ENCODE measurements around the gene AGPAT2. TPM values are rescaled to one million over a fixed set of nuclear protein-coding genes. Genes with fewer than 3 reads are reported as not detected.

Gene AGPAT2
- total RNA-seq, 1 experiment from 2014 or later = 40.2 TPM

DNA sequence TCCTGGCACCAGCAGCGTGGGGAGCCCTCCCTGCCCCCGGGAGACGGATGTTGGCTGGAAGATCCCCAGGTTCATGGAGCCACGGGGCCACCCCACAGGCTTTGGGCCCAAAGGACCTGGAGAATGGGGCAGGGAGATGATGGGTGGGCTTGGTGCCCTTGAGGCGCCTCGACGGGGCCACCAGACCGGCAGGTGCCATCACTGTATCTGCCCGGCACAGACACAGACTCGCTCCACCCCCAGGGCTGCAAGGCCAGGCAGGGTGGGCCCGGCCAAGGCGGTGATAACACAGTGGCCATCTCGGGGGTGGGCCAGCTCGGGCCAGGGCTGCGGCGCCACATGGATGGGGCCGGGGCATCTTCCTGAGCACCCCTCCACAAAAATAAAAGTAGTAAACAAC is 59.6 kb downstream of the AGPAT2 start (continued):
- TF ChIP-seq, protein P1, sequence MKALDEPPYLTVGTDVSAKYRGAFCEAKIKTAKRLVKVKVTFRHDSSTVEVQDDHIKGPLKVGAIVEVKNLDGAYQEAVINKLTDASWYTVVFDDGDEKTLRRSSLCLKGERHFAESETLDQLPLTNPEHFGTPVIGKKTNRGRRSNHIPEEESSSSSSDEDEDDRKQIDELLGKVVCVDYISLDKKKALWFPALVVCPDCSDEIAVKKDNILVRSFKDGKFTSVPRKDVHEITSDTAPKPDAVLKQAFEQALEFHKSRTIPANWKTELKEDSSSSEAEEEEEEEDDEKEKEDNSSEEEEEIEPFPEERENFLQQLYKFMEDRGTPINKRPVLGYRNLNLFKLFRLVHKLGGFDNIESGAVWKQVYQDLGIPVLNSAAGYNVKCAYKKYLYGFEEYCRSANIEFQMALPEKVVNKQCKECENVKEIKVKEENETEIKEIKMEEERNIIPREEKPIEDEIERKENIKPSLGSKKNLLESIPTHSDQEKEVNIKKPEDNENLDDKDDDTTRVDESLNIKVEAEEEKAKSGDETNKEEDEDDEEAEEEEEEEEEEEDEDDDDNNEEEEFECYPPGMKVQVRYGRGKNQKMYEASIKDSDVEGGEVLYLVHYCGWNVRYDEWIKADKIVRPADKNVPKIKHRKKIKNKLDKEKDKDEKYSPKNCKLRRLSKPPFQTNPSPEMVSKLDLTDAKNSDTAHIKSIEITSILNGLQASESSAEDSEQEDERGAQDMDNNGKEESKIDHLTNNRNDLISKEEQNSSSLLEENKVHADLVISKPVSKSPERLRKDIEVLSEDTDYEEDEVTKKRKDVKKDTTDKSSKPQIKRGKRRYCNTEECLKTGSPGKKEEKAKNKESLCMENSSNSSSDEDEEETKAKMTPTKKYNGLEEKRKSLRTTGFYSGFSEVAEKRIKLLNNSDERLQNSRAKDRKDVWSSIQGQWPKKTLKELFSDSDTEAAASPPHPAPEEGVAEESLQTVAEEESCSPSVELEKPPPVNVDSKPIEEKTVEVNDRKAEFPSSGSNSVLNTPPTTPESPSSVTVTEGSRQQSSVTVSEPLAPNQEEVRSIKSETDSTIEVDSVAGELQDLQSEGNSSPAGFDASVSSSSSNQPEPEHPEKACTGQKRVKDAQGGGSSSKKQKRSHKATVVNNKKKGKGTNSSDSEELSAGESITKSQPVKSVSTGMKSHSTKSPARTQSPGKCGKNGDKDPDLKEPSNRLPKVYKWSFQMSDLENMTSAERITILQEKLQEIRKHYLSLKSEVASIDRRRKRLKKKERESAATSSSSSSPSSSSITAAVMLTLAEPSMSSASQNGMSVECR (CRISPR knock-in tag; IDR thresholded peaks at IDR 0.05; ENCODE audit: borderline replicate concordance) = no peak
- TF ChIP-seq, protein P2, sequence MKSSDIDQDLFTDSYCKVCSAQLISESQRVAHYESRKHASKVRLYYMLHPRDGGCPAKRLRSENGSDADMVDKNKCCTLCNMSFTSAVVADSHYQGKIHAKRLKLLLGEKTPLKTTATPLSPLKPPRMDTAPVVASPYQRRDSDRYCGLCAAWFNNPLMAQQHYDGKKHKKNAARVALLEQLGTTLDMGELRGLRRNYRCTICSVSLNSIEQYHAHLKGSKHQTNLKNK (CRISPR knock-in tag; IDR thresholded peaks at IDR 0.05) = no peak
- TF ChIP-seq FOXK1 (CRISPR knock-in tag; IDR thresholded peaks at IDR 0.05) (no peak), MYBL2 (CRISPR knock-in tag; IDR thresholded peaks at IDR 0.05) (no peak), FOXJ3 (CRISPR knock-in tag; IDR thresholded peaks at IDR 0.05; ENCODE audit: borderline replicate concordance) (no peak), GABPB1 (CRISPR knock-in tag; IDR thresholded peaks at IDR 0.05) (no peak)
- TF ChIP-seq, protein P3, sequence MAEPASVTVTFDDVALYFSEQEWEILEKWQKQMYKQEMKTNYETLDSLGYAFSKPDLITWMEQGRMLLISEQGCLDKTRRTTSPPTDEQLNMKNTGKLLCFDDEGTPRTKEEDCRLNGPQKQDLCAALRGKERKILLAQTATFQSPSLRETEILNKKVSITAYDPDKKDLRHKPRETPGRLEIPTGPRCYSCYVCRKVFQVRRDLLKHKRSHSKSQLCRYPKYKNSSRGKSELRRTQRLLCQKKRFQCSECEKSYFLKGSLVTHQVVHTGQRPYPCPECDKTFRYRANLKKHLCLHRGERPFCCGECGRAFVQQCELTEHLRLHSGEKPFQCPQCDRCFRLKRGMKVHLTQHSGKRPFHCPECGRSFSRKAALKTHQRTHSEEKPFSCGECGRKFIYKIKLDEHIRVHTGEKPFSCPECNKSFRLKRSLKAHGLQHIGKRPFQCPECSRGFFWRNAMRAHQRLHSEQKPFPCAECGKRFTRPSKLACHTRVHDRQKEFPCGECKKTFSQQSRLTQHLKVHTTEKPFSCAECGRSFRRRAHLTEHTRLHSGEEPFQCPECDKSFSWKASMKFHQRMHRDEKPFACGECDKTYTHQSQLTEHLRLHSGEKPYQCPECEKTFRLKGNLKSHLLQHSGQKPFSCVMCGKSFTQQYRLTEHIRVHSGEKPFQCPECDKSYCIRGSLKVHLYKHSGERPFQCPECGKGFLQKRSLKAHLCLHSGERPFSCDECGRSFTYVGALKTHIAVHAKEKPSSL (CRISPR knock-in tag; conservative IDR thresholded peaks at IDR 0.05) = no peak
- TF ChIP-seq, protein P4, sequence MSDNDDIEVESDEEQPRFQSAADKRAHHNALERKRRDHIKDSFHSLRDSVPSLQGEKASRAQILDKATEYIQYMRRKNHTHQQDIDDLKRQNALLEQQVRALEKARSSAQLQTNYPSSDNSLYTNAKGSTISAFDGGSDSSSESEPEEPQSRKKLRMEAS (CRISPR knock-in tag; IDR thresholded peaks at IDR 0.05) = no peak
- TF ChIP-seq, protein P5, sequence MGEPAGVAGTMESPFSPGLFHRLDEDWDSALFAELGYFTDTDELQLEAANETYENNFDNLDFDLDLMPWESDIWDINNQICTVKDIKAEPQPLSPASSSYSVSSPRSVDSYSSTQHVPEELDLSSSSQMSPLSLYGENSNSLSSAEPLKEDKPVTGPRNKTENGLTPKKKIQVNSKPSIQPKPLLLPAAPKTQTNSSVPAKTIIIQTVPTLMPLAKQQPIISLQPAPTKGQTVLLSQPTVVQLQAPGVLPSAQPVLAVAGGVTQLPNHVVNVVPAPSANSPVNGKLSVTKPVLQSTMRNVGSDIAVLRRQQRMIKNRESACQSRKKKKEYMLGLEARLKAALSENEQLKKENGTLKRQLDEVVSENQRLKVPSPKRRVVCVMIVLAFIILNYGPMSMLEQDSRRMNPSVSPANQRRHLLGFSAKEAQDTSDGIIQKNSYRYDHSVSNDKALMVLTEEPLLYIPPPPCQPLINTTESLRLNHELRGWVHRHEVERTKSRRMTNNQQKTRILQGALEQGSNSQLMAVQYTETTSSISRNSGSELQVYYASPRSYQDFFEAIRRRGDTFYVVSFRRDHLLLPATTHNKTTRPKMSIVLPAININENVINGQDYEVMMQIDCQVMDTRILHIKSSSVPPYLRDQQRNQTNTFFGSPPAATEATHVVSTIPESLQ (CRISPR knock-in tag; IDR thresholded peaks at IDR 0.05) = no peak
- TF ChIP-seq, protein P6, sequence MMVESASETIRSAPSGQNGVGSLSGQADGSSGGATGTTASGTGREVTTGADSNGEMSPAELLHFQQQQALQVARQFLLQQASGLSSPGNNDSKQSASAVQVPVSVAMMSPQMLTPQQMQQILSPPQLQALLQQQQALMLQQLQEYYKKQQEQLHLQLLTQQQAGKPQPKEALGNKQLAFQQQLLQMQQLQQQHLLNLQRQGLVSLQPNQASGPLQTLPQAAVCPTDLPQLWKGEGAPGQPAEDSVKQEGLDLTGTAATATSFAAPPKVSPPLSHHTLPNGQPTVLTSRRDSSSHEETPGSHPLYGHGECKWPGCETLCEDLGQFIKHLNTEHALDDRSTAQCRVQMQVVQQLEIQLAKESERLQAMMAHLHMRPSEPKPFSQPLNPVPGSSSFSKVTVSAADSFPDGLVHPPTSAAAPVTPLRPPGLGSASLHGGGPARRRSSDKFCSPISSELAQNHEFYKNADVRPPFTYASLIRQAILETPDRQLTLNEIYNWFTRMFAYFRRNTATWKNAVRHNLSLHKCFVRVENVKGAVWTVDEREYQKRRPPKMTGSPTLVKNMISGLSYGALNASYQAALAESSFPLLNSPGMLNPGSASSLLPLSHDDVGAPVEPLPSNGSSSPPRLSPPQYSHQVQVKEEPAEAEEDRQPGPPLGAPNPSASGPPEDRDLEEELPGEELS (CRISPR knock-in tag; IDR thresholded peaks at IDR 0.05) = no peak
- TF ChIP-seq, protein P7, sequence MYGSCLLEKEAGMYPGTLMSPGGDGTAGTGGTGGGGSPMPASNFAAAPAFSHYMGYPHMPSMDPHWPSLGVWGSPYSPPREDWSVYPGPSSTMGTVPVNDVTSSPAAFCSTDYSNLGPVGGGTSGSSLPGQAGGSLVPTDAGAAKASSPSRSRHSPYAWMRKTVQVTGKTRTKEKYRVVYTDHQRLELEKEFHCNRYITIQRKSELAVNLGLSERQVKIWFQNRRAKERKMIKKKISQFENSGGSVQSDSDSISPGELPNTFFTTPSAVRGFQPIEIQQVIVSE (CRISPR knock-in tag; IDR thresholded peaks at IDR 0.05; ENCODE audit: borderline replicate concordance) = no peak
- TF ChIP-seq, protein P8, sequence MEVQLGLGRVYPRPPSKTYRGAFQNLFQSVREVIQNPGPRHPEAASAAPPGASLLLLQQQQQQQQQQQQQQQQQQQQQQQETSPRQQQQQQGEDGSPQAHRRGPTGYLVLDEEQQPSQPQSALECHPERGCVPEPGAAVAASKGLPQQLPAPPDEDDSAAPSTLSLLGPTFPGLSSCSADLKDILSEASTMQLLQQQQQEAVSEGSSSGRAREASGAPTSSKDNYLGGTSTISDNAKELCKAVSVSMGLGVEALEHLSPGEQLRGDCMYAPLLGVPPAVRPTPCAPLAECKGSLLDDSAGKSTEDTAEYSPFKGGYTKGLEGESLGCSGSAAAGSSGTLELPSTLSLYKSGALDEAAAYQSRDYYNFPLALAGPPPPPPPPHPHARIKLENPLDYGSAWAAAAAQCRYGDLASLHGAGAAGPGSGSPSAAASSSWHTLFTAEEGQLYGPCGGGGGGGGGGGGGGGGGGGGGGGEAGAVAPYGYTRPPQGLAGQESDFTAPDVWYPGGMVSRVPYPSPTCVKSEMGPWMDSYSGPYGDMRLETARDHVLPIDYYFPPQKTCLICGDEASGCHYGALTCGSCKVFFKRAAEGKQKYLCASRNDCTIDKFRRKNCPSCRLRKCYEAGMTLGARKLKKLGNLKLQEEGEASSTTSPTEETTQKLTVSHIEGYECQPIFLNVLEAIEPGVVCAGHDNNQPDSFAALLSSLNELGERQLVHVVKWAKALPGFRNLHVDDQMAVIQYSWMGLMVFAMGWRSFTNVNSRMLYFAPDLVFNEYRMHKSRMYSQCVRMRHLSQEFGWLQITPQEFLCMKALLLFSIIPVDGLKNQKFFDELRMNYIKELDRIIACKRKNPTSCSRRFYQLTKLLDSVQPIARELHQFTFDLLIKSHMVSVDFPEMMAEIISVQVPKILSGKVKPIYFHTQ (CRISPR knock-in tag; IDR thresholded peaks at IDR 0.05) = no peak

Measured in WTC11 (cell line).